Adipose tissue (tissue), 3 donors: ENCODE measurements around the gene DPY19L3. TPM values are rescaled to one million over a fixed set of nuclear protein-coding genes. Genes with fewer than 3 reads are reported as not detected.

Experiments used
- H3K27ac ChIP-seq: one replicate; pipeline ENCODE4 v1.5.1; 2013; ENCODE audit warnings: low read depth, low read length
- WGBS, 3 donors: extraction: QIAGEN DNeasy Blood & Tissue Kit; methylation state at CpG; one replicate each; pipeline ENCODE4 v1.1.7; 2013; 5-methylcytosine and 5-hydroxymethylcytosine counted together
- polyA plus RNA-seq, 3 donors: library from polyadenylated mRNA; stranded (reverse); fragments of 200-250 nt; gene quantifications; one replicate each; pipeline ENCODE4 v1.2.3, GENCODE V29; 2013
- donor health status: healthy with polysubstance abuse.
- donor health status: Bipolar disorder and iron deficiency.
- donor health status: healthy.

Gene DPY19L3
- polyA plus RNA-seq, 3 donors = 3.3 to 8.2 (median 5.8) TPM

GRCh38 chr19:32387701-32388392, 17.7 kb upstream of the DPY19L3 start:
- no peak overlapping the region for H3K27ac ChIP-seq
- WGBS, 3 donors = 58 to 89% (median 76%) methylated on average over 7 of the region's 7 CpGs

- 91 to 95% (median 92%) methylated on average over 3 of the region's 3 CpGs for WGBS, 3 donors
- no peak overlapping the region for H3K27ac ChIP-seq
These were observed 17.1 kb upstream of the DPY19L3 start for GRCh38 chr19:32388393-32388855.

- no peak overlapping the region for H3K27ac ChIP-seq
- 86 to 93% (median 90%) methylated on average over 3 of the region's 3 CpGs for WGBS, 3 donors
These were observed 12.7 kb upstream of the DPY19L3 start for GRCh38 chr19:32392901-32393300.

GRCh38 chr19:32396046-32396652, 9.4 kb upstream of the DPY19L3 start:
- H3K27ac ChIP-seq = no peak overlapping the region
- WGBS, 3 donors = 76 to 87% (median 86%) methylated on average over 6 of the region's 6 CpGs

- WGBS, 3 donors = 64 to 76% (median 73%) methylated on average over 5 of the region's 5 CpGs
- H3K27ac ChIP-seq = no peak overlapping the region
These were observed 7.9 kb upstream of the DPY19L3 start for GRCh38 chr19:32397671-32398101.

GRCh38 chr19:32401992-32402391, 3.6 kb upstream of the DPY19L3 start:
- H3K27ac ChIP-seq = no peak overlapping the region
- WGBS, 3 donors = 89 to 100% (median 100%) methylated on average over 1 of the region's 1 CpG

GRCh38 chr19:32403291-32403995, 2.1 kb upstream of the DPY19L3 start:
- H3K27ac ChIP-seq = no peak overlapping the region
- 82 to 91% (median 86%) methylated on average over 5 of the region's 5 CpGs for WGBS, 3 donors

GRCh38 chr19:32404213-32404932, 1.2 kb upstream of the DPY19L3 start:
- 59 to 69% (median 65%) methylated on average over 20 of the region's 20 CpGs for WGBS, 3 donors
- H3K27ac ChIP-seq = no peak overlapping the region

GRCh38 chr19:32404933-32405430, 588 bp upstream of the DPY19L3 start:
- peak overlapping the region; percentile 93 for H3K27ac ChIP-seq
- WGBS, 3 donors = 0 to 1% (median 1%) methylated on average over 35 to 36 of the region's 36 CpGs

- H3K27ac ChIP-seq = no peak overlapping the region
- WGBS, 3 donors = 5 to 11% (median 8%) methylated on average over 33 of the region's 33 CpGs
These were observed 812 bp downstream of the DPY19L3 start for GRCh38 chr19:32406161-32407003.

GRCh38 chr19:32407004-32407992, 1.7 kb downstream of the DPY19L3 start:
- H3K27ac ChIP-seq = no peak overlapping the region
- WGBS, 3 donors = 39 to 80% (median 78%) methylated on average over 19 of the region's 19 CpGs

GRCh38 chr19:32415246-32415645, 9.7 kb downstream of the DPY19L3 start:
- no peak overlapping the region for H3K27ac ChIP-seq
- 82 to 92% (median 89%) methylated on average over 5 of the region's 5 CpGs for WGBS, 3 donors

GRCh38 chr19:32415669-32416068, 10.1 kb downstream of the DPY19L3 start:
- H3K27ac ChIP-seq = no peak overlapping the region
- 96 to 97% (median 96%) methylated on average over 5 of the region's 5 CpGs for WGBS, 3 donors

GRCh38 chr19:32416749-32417456, 11.3 kb downstream of the DPY19L3 start:
- 92 to 94% (median 93%) methylated on average over 8 of the region's 8 CpGs for WGBS, 3 donors
- H3K27ac ChIP-seq = no peak overlapping the region

- no peak overlapping the region for H3K27ac ChIP-seq
- 93 to 97% (median 93%) methylated on average over 3 of the region's 3 CpGs for WGBS, 3 donors
These were observed 12.6 kb downstream of the DPY19L3 start for GRCh38 chr19:32418155-32418554.
